HCT116 (cell line): ENCODE data around the gene HLCS. TPM values are rescaled to one million over a fixed set of nuclear protein-coding genes. Genes with fewer than 3 reads are reported as not detected.

ENCODE experiments used
- ATAC-seq: fragments of 200-7000 bp; cut with Tn5 transposase; 2 replicates; pipeline ENCODE4 v1.9.1; 2020; ENCODE audit warnings: mild to moderate bottlenecking, moderate library complexity
- BruUV-seq: library from RNA; stranded (reverse); fragments of 400-500 nt; replicated peaks from 2 replicates; lab custom pipeline; 2021; lab: Mats Ljungman, UMichigan
- CTCF ChIA-PET: fragments of 300-600 bp; sonication (Branson Sonifier 250); formaldehyde crosslinking; loops from one replicate; lab custom pipeline; 2021; ENCODE audit warnings: antibody characterized with exemption; lab: Charles Lee
- POLR2A ChIA-PET: fragments of 300-600, 350-600 bp; sonication (Branson Sonifier 250); formaldehyde crosslinking; loops from one replicate; lab custom pipeline; 2021; ENCODE audit warnings: antibody characterized with exemption; lab: Charles Lee
- RAD21 ChIA-PET, 2 experiments: fragments of 300-600 bp; sonication (Branson Sonifier 250); formaldehyde crosslinking; loops; one replicate each; lab custom pipeline; 2023; ENCODE audit warnings: low total read pairs in 2 of 2; ENCODE audit not compliant: uncharacterized antibody in 2 of 2, unreplicated experiment in 2 of 2, low non-redundant PET in 1 of 2; lab: Charles Lee
- DNase-seq: peaks from one replicate; pipeline ENCODE4 v3.0.0-alpha.2; 2010; ENCODE audit warnings: low read depth, low spot score
- H2AFZ ChIP-seq: fragments of 200-600 bp; shearing (Covaris generic), sonication (generic); 2 replicates; pipeline ENCODE4 v1.6.1; 2017; ENCODE audit warnings: low read depth, mixed run types, mixed read lengths, antibody characterized with exemption, low read length; ENCODE audit not compliant: poor library complexity, severe bottlenecking
- H3K27ac ChIP-seq: 2 replicates; pipeline ENCODE4 v1.5.1; 2012; ENCODE audit warnings: low read depth, low read length
- H3K27me3 ChIP-seq: fragments of 200-600 bp; sonication (generic); 2 replicates; pipeline ENCODE4 v1.6.1; 2016; ENCODE audit warnings: mixed run types, low read length, mixed read lengths; ENCODE audit not compliant: insufficient read depth
- H3K36me3 ChIP-seq, 2 experiments: fragments of 200-500 bp in 1 of 2; fragments of 200-600 bp in 1 of 2; sonication (Bioruptor generic) in 1 of 2; sonication (generic) in 1 of 2; 2 replicates each; pipeline versions ENCODE4 v1.5.1 to v1.6.1; 2014 to 2016; ENCODE audit warnings: low read length in 2 of 2, inconsistent platforms in 1 of 2, mixed read lengths in 1 of 2, mixed run types in 1 of 2; ENCODE audit not compliant: insufficient read depth in 2 of 2, control insufficient read depth in 1 of 2
- H3K4me1 ChIP-seq, 2 experiments: fragments of 200-600 bp in 1 of 2; sonication (generic) in 1 of 2; 2 replicates each; pipeline versions ENCODE4 v1.5.1 to v1.6.1; 2012 to 2017; ENCODE audit warnings: low read length in 2 of 2, inconsistent platforms in 1 of 2, mild to moderate bottlenecking in 1 of 2, mixed read lengths in 1 of 2, mixed run types in 1 of 2, moderate library complexity in 1 of 2; ENCODE audit not compliant: insufficient read depth in 2 of 2, control insufficient read depth in 1 of 2
- H3K4me2 ChIP-seq: fragments of 200-600 bp; sonication (generic); 2 replicates; pipeline ENCODE4 v1.6.1; 2017; ENCODE audit warnings: mixed run types, low read length, mixed read lengths
- H3K4me3 ChIP-seq, 2 experiments: fragments of 200-600 bp in 1 of 2; sonication (generic) in 1 of 2; replicated peaks in 1 of 2; 2 replicates each; pipeline ENCODE4 v1.5.1; 2011 to 2016; ENCODE audit warnings: low read length in 2 of 2, control low read depth in 1 of 2, low read depth in 1 of 2, mild to moderate bottlenecking in 1 of 2, mixed read lengths in 1 of 2, mixed run types in 1 of 2
- H3K79me2 ChIP-seq: fragments of 200-600 bp; sonication (generic); 2 replicates; pipeline ENCODE4 v1.6.1; 2017; ENCODE audit warnings: mild to moderate bottlenecking, mixed run types, low read length, moderate library complexity, mixed read lengths; ENCODE audit not compliant: insufficient read depth
- H3K9ac ChIP-seq: fragments of 200-600 bp; sonication (generic); 2 replicates; pipeline ENCODE4 v1.6.1; 2016; ENCODE audit warnings: low read length, mixed read lengths
- H3K9me2 ChIP-seq: fragments of 200-600 bp; sonication (generic), shearing (Covaris generic); 2 replicates; pipeline ENCODE4 v1.6.1; 2017; ENCODE audit warnings: mixed run types, mild to moderate bottlenecking, moderate library complexity; ENCODE audit not compliant: insufficient read depth
- H3K9me3 ChIP-seq, 2 experiments: fragments of 200-500 bp in 1 of 2; fragments of 200-600 bp in 1 of 2; sonication (Bioruptor generic) in 1 of 2; sonication (generic) in 1 of 2; 2 replicates each; pipeline ENCODE4 v1.6.1; 2014 to 2017; ENCODE audit warnings: low read length in 2 of 2, mixed read lengths in 2 of 2, inconsistent platforms in 1 of 2, low read depth in 1 of 2, mild to moderate bottlenecking in 1 of 2, mixed run types in 1 of 2, moderate library complexity in 1 of 2; ENCODE audit not compliant: control insufficient read depth in 1 of 2, insufficient read depth in 1 of 2
- H4K20me1 ChIP-seq: fragments of 200-600 bp; sonication (generic), shearing (Covaris generic); 2 replicates; pipeline ENCODE4 v1.6.1; 2017; ENCODE audit warnings: mixed run types, mild to moderate bottlenecking, moderate library complexity; ENCODE audit not compliant: insufficient read depth
- CEBPB ChIP-seq: IDR thresholded peaks from 2 replicates; pipeline ENCODE4 v1.6.1; 2012; ENCODE audit warnings: low read depth
- EZH2 ChIP-seq: fragments of 200-600 bp; sonication (generic); IDR thresholded peaks from 2 replicates; pipeline ENCODE4 v1.6.1; 2017; ENCODE audit warnings: antibody characterized with exemption, mixed run types
- REST ChIP-seq: IDR thresholded peaks from 2 replicates; pipeline ENCODE4 v1.6.1; 2012; ENCODE audit warnings: low read depth
- SP1 ChIP-seq: IDR thresholded peaks from 2 replicates; pipeline ENCODE4 v1.6.1; 2012; ENCODE audit warnings: low read depth
- SRF ChIP-seq: IDR thresholded peaks from 2 replicates; pipeline ENCODE4 v1.6.1; 2012; ENCODE audit warnings: low read depth
- YY1 ChIP-seq: IDR thresholded peaks from 2 replicates; pipeline ENCODE4 v1.6.1; 2011; ENCODE audit warnings: low read length, low read depth, moderate library complexity, mild to moderate bottlenecking; ENCODE audit not compliant: insufficient replicate concordance; ENCODE audit errors: extremely low read depth
- intact Hi-C: fragments of 100-400 bp; cut with micrococcal nuclease; formaldehyde crosslinking; loops from 2 replicates; pipeline ENCODE4 v1.10.0; 2022
- total RNA-seq: library from RNA; stranded (reverse); gene quantifications from one replicate; pipeline ENCODE4 v1.2.1, GENCODE V29; 2021; ENCODE audit not compliant: unreplicated experiment
- TF ChIP-seq, protein P1 (sequence below): IDR thresholded peaks from 2 replicates; pipeline ENCODE4 v1.6.1; 2012

The HLCS gene
- total RNA-seq, 1 experiment from 2014 or later: 18.5 TPM

DNA sequence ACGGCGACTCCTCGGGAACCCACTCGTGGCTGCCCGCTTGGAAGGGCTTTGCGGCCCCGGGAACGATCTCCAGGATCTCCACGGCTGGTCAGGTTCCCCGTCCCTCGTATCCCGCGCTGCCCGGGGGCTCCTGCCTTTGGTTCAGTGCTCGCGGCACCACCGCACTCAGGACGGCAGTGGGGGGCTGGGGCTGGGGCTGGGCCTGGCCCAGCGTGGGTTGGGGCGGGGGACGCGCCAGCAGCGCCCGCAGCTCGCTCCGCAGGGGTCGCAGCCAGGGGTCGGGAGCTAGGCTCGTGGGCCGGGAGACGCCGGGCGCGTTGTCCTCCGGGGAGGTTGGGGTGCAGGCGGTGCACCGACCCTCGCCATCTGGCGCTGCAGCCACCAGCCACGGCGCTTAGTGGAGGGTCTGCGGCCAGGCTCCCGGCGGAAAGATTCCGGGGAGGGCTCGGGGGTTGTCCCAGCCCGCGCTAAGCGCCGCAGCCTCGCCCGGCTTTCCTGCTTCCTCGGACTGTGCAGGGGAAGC, 258.6 kb downstream of the HLCS start:
- intact Hi-C loops: no loop called here
- ATAC-seq: no peak
- H3K9me2 ChIP-seq: no peaks in the 10 kb centered on the region
- ChIA-PET CTCF (no interaction called here), RAD21 (no interaction called here), POLR2A (no interaction called here)
- no peak overlapping the region for H3K9ac ChIP-seq
- no peak overlapping the region for H3K27ac ChIP-seq
- no peaks in the 10 kb centered on the region for H3K9me3 ChIP-seq
- BruUV-seq: no TSS peak
- H3K4me2 ChIP-seq: no peak overlapping the region
- H3K4me1 ChIP-seq: no peaks in the 10 kb centered on the region
- no peak for DNase-seq
- H3K4me3 ChIP-seq: no peak overlapping the region
- H3K79me2 ChIP-seq: peaks cover 54% of the 10 kb centered on the region
- TF ChIP-seq CEBPB: no peak
- no peak for TF ChIP-seq SP1
- TF ChIP-seq REST: no peak
- TF ChIP-seq EZH2: no peak
- no peak for TF ChIP-seq SRF
- no peak for TF ChIP-seq YY1
- TF ChIP-seq, protein P1, sequence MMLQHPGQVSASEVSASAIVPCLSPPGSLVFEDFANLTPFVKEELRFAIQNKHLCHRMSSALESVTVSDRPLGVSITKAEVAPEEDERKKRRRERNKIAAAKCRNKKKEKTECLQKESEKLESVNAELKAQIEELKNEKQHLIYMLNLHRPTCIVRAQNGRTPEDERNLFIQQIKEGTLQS: no peak
- TF ChIP-seq, all 23 proteins: peak for 0
- Histone ChIP-seq H3K36me3 (no peaks in the 10 kb centered on the region; a peak in 1 of 4 replicates), H4K20me1 (no peaks in the 10 kb centered on the region), H2AFZ (no peak overlapping the region), H3K27me3 (no peaks in the 10 kb centered on the region)
